ENCODE data around the gene IRF8.

DNA sequence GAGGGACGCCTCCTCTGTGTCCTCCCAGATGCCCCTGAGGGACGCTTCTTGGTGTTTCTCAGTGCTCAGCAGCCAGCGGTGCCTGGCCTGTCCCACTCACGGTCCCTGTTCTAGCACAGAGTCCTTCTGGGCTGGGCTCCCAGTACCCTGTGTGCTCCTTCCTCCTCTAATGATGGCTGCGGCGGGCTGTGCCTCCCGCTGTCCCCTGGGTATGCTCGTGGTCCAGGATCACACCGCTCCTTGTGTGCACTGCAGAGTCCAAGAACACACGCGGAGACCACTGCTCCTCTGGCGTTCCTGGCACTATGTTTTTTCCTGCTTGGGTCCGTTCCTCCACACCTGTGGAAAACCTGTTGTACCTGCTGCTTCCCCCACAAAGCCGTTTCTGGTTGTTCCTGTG is 15.1 kb upstream of the IRF8 start:
- TF ChIP-seq, protein P1, sequence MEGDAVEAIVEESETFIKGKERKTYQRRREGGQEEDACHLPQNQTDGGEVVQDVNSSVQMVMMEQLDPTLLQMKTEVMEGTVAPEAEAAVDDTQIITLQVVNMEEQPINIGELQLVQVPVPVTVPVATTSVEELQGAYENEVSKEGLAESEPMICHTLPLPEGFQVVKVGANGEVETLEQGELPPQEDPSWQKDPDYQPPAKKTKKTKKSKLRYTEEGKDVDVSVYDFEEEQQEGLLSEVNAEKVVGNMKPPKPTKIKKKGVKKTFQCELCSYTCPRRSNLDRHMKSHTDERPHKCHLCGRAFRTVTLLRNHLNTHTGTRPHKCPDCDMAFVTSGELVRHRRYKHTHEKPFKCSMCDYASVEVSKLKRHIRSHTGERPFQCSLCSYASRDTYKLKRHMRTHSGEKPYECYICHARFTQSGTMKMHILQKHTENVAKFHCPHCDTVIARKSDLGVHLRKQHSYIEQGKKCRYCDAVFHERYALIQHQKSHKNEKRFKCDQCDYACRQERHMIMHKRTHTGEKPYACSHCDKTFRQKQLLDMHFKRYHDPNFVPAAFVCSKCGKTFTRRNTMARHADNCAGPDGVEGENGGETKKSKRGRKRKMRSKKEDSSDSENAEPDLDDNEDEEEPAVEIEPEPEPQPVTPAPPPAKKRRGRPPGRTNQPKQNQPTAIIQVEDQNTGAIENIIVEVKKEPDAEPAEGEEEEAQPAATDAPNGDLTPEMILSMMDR (IDR thresholded peaks at IDR 0.05), result no peak
- TF ChIP-seq TCF12 (IDR thresholded peaks at IDR 0.05) (no peak), SIN3A (IDR thresholded peaks at IDR 0.05; ENCODE audit: borderline replicate concordance, low read depth, low read length) (no peak), MEF2A (IDR thresholded peaks at IDR 0.05; ENCODE audit: borderline replicate concordance, low read depth) (no peak), RCOR1 (IDR thresholded peaks at IDR 0.05; ENCODE audit: low read length) (no peak), FOSL2 (IDR thresholded peaks at IDR 0.05; ENCODE audit: borderline replicate concordance, low read depth) (no peak), YY1 (IDR thresholded peaks at IDR 0.05; ENCODE audit: low read depth) (no peak), TAF1 (IDR thresholded peaks at IDR 0.05; ENCODE audit: borderline replicate concordance, low read depth, low read length) (no peak), FOXJ3 (CRISPR knock-in tag; IDR thresholded peaks at IDR 0.05) (no peak)
- TF ChIP-seq, protein P2, sequence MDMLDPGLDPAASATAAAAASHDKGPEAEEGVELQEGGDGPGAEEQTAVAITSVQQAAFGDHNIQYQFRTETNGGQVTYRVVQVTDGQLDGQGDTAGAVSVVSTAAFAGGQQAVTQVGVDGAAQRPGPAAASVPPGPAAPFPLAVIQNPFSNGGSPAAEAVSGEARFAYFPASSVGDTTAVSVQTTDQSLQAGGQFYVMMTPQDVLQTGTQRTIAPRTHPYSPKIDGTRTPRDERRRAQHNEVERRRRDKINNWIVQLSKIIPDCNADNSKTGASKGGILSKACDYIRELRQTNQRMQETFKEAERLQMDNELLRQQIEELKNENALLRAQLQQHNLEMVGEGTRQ (IDR thresholded peaks at IDR 0.05; ENCODE audit: borderline replicate concordance, low read depth, low read length), result no peak

Measured in SK-N-SH (cell line).